K562 (cell line): ENCODE results near the gene METTL2B. TPM values are rescaled to one million over a fixed set of nuclear protein-coding genes. Genes with fewer than 3 reads are reported as not detected.
"Not testable (repeated sequence)": the region's sequence is repeated elsewhere in the genome, so short reads cannot be mapped to it uniquely, and the experiment has no call there.

Experiments used
- CREB1 ChIP-seq, 2 experiments: sonication (generic) in 1 of 2; formaldehyde crosslinking in 1 of 2; IDR thresholded peaks; 2 replicates each; pipeline versions ENCODE4 v1.6.1 to v1.8.0; 2012 to 2022; ENCODE audit warnings: inconsistent platforms in 1 of 2, mild to moderate bottlenecking in 1 of 2, missing genetic modification reagents in 1 of 2, moderate library complexity in 1 of 2
- GTF2E2 ChIP-seq: fragments of 200-800 bp; sonication (Bioruptor generic); IDR thresholded peaks from 2 replicates; pipeline ENCODE4 v1.6.1; 2016; ENCODE audit warnings: missing genetic modification characterization, missing compliant biosample characterization
- HNRNPL ChIP-seq: fragments of 200-400 bp; formaldehyde crosslinking; IDR thresholded peaks from 2 replicates; pipeline ENCODE4 v1.6.1; 2017; ENCODE audit warnings: low read depth, mild to moderate bottlenecking, low read length
- JUN ChIP-seq, 2 experiments: sonication (generic) in 1 of 2; formaldehyde crosslinking in 1 of 2; IDR thresholded peaks; 2 replicates each; pipeline versions ENCODE4 v1.6.1 to v1.8.0; 2012 to 2022; ENCODE audit warnings: borderline replicate concordance in 2 of 2, mild to moderate bottlenecking in 2 of 2, improper control_type of control experiment in 1 of 2, low read depth in 1 of 2, low read length in 1 of 2, missing genetic modification reagents in 1 of 2
- MNT ChIP-seq, 2 experiments: fragments of 450-650 bp; conservative IDR thresholded peaks; 2 replicates each; pipeline ENCODE4 v1.6.1; 2017; ENCODE audit warnings: mild to moderate bottlenecking in 2 of 2, moderate library complexity in 2 of 2
- POLR2A ChIP-seq: fragments of 450-650 bp; conservative IDR thresholded peaks from 2 replicates; pipeline ENCODE4 v1.6.1; 2016
- RB1 ChIP-seq: fragments of 450-650 bp; IDR thresholded peaks from 2 replicates; pipeline ENCODE4 v1.6.1; 2017; ENCODE audit warnings: low read depth, mild to moderate bottlenecking
- REST ChIP-seq, 2 experiments: fragments of 450-650 bp; formaldehyde crosslinking in 1 of 2; IDR thresholded peaks; 2 replicates each; pipeline versions ENCODE4 v1.4.0 to v1.6.1; 2014 to 2020; ENCODE audit warnings: mild to moderate bottlenecking in 2 of 2, borderline replicate concordance in 1 of 2, low read depth in 1 of 2
- SAP30 ChIP-seq: fragments of 200-600 bp; sonication (generic); IDR thresholded peaks from 2 replicates; pipeline ENCODE4 v1.6.1; 2012; ENCODE audit warnings: borderline replicate concordance, low read depth, mild to moderate bottlenecking, moderate library complexity, low read length, control low read depth, inconsistent platforms; ENCODE audit not compliant: insufficient read depth, poor library complexity, severe bottlenecking
- VEZF1 ChIP-seq: fragments of 200-800 bp; sonication (Bioruptor generic); IDR thresholded peaks from 2 replicates; pipeline ENCODE4 v1.6.1; 2017; ENCODE audit warnings: missing genetic modification characterization, missing compliant biosample characterization
- ZNF395 ChIP-seq: fragments of 200-800 bp; sonication (Bioruptor generic); IDR thresholded peaks from 2 replicates; pipeline ENCODE4 v1.6.1; 2017; ENCODE audit warnings: missing genetic modification characterization, missing compliant biosample characterization
- polyA plus RNA-seq, 8 experiments: library from polyadenylated mRNA; depleted of rRNA in 4 of 8; stranded (reverse) in 5 of 8; unstranded in 3 of 8; fragments of >200 nt; fragmentation: Nextera tagmentation in 2 of 8; fragmentation: Illumina TruSeq in 1 of 8; extraction: Ambion mirVana in 2 of 8; extraction: Trizol in 1 of 8; gene quantifications; 2 replicates each; pipeline versions ENCODE4 v1.2.1 to v1.2.3, GENCODE V29; 2011 to 2014; ENCODE audit warnings: inconsistent platforms in 1 of 8, missing spikeins in 1 of 8
- total RNA-seq, 7 experiments: library from RNA; depleted of rRNA in 6 of 7; stranded (reverse); fragments of >200 nt in 6 of 7; fragmentation: Illumina TruSeq in 2 of 7; extraction: Trizol in 2 of 7; gene quantifications; 2 replicates each; pipeline versions ENCODE4 v1.2.1 to v1.2.3, GENCODE V29; 2011 to 2021; ENCODE audit warnings: low replicate concordance in 1 of 7

Gene METTL2B
- total and polyA plus RNA-seq, 9 of the 15 experiments (the other 6 are each of a cell fraction or from before 2014, with no cell fraction given), result 35.9 to 95.7 (median 79.2) TPM

- peak; percentile 80 for TF ChIP-seq REST (IDR thresholded peaks at IDR 0.05; ENCODE audit: borderline replicate concordance)
- TF ChIP-seq REST (CRISPR knock-in tag; IDR thresholded peaks at IDR 0.05; ENCODE audit: low read depth); CREB1 (IDR thresholded peaks at IDR 0.05); JUN (CRISPR knock-in tag; IDR thresholded peaks at IDR 0.05; ENCODE audit: borderline replicate concordance): not testable (repeated sequence)
- TF ChIP-seq HNRNPL, result 0 out of 2 replicates have a peak, but pooled peaks have one; percentile 55
- peak; percentile 30 for TF ChIP-seq SAP30
- TF ChIP-seq GTF2E2, result peak; percentile 82; the same call in 1 of the 2 replicates
- peak; percentile 99 for TF ChIP-seq VEZF1 (CRISPR knock-in tag)
- 0 out of 2 replicates have a peak, but pooled peaks have one; percentile 47 for TF ChIP-seq CREB1 (CRISPR knock-in tag; IDR thresholded peaks at IDR 0.05)
- peak; percentile 71 for TF ChIP-seq POLR2A
- TF ChIP-seq RB1, result peak; percentile 64
- TF ChIP-seq ZNF395, result 0 out of 2 replicates have a peak, but pooled peaks have one; percentile 9
- 0 out of 4 replicates have a peak, but pooled peaks of 1 of the 2 experiments have one; percentile 66 for TF ChIP-seq MNT (conservative IDR thresholded peaks at IDR 0.05)
- peak; percentile 35; the same call in 1 of the 2 replicates for TF ChIP-seq JUN (IDR thresholded peaks at IDR 0.05; ENCODE audit: borderline replicate concordance, low read depth, low read length)
Observed at GRCh38 chr7:128531105-128531954, 54.8 kb downstream of the METTL2B start (continued).
